Adrenal gland (tissue), 5 donors: ENCODE measurements around the gene NUDT12.

Experiments used
- CTCF ChIP-seq, 6 experiments: fragments of 450-650 bp in 4 of 6; fragments of 200-600 bp in 2 of 6; sonication (generic) in 1 of 6; IDR thresholded peaks; 1 replicate in 5 of 6; 2 replicates in 1 of 6; pipeline versions ENCODE4 v1.5.1 to v1.8.0; 2016 to 2021; ENCODE audit warnings: antibody characterized with exemption in 6 of 6, mild to moderate bottlenecking in 2 of 6, moderate library complexity in 1 of 6
- POLR2A ChIP-seq, 2 donors: fragments of 450-650 bp; IDR thresholded peaks; one replicate each; pipeline ENCODE4 v1.6.1; 2017; ENCODE audit warnings: antibody characterized with exemption in 2 of 2, mild to moderate bottlenecking in 2 of 2, moderate library complexity in 1 of 2
- donor health status: DM: no; HTN: no; CAD: no.

- TF ChIP-seq CTCF (IDR thresholded peaks at IDR 0.05): no peak
- TF ChIP-seq POLR2A (IDR thresholded peaks at IDR 0.05): no peak
Measured at GRCh38 chr5:103542441-103542840, 20.1 kb downstream of the NUDT12 start.
